HG03135 (cell line): Measurements from ENCODE around the gene TBC1D19.

Source experiments
- ATAC-seq: cut with Tn5 transposase; IDR thresholded peaks from one replicate; pipeline ENCODE4 v1.9.1; 2021; ENCODE audit warnings: mild to moderate bottlenecking, moderate library complexity; ENCODE audit not compliant: unreplicated experiment

Gene TBC1D19

DNA sequence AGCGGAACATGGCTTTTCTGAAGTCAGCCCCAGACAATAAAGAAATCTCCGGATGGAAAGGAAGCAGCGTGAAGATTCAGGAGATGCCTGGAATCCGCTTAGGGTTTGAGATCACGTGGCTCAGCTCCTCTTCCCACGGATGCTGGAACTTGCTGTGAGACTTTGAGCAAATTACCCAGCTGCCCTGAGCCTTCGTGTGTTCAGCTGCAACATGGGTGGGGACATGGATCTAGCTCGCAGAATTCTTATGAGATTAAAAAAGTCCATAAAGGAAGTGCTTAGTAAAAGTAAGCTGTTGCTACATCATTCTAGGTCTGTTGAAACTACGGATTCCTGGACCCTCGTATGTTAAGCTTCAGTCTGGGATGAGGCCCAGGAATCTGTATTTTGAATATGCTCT, 221.0 kb downstream of the TBC1D19 start:
- no peak for ATAC-seq
